GM21390 (cell line): ENCODE data around the gene SLC44A4.
"Not testable (repeated sequence)": the region's sequence is repeated elsewhere in the genome, so short reads cannot be mapped to it uniquely, and the experiment has no call there.

Source experiments
- ATAC-seq: cut with Tn5 transposase; IDR thresholded peaks from one replicate; pipeline ENCODE4 v1.9.1; 2021; ENCODE audit not compliant: unreplicated experiment

The SLC44A4 gene

DNA sequence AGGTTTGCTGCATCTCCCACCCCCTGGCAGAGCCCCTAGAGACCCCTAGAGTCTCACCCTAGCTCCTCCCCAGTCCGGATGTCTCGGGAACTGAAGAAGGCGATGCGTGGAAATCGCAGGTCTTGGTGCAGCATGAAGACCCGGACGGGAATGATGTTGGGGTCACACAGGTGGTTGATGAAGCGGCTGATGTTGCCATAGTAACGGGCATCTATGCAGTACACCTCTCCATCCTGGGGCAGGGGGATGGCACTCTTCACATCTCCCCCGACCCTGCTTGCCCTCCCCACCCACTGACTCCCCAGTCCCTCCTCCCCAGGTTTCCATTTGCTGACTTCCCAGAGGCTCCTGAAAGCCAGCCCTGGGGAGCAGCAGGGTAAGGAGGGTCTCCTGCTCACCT, 1.8 kb upstream of the SLC44A4 start:
- ATAC-seq, result no peak

DNA sequence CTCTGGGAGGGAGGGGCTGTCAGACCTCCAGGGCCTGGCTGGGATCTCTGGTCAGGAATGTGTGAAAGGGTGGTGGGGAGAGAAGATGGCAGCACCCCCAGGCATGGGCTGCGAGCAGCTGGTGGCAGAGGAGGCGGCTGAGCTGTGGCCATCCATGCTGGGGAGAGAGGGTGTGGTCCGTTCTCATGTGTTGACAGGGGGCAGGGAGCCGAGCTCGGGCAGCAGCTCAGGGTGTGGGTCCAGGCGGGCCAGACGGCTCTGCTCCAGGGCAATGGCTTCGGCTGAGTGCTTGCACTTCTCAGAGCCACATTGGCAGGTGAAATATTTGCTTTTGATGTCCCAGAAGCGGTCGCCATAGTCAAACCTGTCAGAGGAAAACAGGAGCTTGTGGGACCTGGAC, 1.1 kb upstream of the SLC44A4 start:
- ATAC-seq, result no peak

DNA sequence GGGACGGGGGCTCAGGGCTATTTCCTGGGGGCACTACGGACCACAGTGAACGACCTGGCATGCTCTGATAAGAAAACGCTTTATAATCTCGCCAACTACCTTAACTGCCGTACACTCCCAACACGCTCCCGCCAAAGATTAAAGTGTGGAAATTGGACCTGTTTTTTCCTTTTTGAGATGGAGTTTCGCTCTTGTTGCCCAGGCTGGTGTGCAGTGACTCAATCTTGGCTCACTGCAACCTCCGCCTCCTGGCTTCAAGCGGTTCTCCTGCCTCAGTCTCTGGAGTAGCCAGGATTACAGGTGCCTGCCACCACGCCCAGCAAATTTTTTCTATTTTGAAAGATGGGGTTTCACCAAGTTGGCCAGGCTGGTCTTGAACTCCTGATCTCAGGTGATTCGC, 346 bp upstream of the SLC44A4 start:
- no peak for ATAC-seq

DNA sequence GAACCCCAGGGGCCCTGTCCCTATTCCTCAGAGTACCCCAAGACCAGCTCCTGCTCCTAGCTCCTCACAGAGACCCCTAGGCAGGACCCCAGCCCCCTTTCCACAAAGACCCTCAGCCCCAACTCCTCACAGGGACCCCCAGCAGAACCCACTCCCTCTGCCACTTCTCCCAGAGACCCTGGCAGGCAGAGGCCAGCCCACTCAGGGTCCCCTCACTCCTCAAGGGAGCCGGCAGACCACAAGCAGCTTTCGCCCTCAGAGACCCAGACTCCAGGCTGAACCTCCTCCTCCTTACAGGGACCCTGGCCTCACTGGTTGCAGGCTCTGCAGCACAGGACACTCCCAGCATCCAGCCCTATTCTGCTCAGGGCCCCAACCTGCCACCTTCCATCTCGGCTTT, 575 bp downstream of the SLC44A4 start:
- no peak for ATAC-seq

DNA sequence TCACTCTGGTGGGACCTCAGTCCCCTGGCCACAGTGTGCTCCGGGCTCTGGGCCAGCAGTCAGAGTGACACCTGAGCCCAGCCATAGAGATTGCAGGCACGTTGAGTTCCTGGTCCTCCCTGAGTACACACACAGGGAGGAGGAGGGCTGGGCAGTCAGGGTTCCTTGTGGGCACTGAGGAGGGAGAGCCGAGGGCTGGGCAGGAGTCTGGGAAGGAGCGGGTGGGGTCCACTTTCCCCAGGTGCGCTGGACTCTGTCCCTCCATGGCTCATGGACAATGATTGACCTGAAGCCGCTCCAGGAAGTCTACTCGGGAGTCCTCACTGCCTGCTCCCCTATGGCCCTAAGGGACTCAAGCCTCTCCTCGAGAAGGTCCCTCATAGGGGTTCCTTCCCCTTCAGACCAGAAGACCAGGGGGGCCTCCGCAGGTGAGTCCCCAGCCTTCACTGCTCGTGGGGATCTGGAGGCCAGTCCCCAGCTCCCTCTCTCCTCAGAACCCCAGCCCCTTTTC, 1.1 kb downstream of the SLC44A4 start:
- ATAC-seq, result no peak

DNA sequence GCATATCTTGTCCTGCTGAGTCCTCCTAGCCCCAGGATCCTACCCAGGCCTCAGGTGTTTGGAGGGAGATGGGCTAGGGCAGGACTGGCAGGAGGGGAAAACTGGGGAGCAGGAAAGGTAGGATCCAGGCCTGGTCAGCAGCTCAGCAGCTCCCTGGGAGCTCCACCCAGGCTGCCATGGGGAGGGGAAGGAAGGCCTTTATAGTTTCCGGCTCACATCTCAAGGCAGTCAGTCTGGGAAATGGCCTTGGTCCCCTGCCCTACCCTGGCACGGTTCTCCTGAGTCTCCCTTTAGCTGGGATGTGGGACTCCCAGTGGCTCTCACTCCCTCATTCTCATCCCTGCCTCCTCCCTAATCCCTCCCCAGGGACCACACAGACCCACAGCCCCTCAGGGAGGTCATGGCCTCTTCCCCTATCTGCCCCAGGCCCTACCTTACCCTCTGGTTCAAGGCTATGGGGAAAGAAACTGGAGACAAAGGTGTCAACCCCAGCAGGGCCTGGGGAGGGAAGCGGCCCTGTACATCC, 1.6 kb downstream of the SLC44A4 start:
- no peak for ATAC-seq

DNA sequence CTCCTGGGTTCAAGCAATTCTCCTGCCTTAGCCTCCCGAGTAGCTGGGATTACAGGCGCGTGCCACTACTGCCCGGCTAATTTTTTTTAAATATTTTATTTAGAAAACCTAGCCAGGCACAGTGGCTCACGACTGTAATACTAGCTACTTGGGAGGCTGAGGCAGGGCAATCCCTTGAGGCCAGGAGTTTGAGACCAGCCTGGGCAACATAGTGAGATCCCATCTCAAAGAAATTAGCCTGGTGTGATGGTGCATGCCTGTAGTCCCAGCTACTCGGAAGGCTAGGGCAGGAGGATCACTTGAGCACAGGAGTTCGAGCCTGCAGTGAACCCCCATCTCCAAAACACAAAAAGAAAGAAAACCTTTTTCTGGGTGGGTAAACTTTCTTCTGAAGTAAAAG, 2.4 kb downstream of the SLC44A4 start:
- ATAC-seq, result no peak

DNA sequence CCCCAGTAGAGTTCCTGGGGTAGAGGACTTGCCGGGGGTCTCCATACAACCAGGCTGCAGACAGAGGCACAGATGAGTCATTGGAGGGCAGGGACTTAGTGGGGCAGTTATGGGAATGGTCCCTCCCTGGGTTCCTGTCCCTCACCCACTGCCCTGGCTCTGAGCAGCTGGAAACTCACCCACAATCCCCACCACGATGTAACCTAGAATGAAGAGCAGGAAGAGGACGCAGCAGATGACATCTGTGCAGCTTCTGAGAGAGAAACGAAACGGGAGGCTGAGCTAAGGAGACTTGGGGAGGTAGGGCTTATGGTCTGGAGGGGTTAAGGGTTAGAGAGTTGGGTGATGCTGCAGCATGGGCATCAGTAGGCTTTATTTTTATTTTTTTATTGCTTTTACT, 2.9 kb downstream of the SLC44A4 start:
- ATAC-seq, result no peak

DNA sequence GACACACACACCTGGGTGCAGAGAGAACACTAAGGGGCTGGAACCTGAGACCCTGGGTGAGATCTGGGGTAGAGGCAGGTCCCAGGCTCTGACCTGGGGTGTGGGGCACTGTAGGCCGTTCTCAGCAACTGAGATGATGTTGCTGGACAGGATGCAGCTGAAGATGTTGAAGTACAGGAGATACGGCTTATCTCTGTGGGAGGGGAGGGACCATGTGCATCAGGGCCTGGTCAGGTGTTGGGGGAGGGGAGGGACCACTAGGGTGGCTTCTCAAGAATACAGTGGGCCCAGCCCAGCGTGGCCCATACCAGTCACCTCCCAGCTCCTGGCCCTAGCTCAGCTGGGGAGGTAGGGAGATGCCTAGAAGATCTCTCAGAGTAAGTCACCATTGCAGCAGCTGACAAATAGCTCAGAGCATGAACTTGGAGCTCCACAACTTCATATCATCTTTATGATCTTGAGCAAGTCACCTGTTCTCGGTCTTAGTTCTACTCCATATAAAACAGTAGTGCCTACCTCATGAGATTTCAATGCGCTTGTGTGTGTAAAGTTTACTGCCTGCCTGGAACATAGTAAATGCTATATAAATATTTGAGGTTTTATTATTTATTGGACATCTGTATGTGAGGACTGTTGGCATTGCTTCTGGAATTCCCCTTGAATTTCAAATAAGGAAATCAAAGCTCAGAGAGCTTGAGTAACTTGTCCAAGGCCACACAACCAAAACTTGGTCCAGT, 3.8 kb downstream of the SLC44A4 start:
- ATAC-seq, result no peak

DNA sequence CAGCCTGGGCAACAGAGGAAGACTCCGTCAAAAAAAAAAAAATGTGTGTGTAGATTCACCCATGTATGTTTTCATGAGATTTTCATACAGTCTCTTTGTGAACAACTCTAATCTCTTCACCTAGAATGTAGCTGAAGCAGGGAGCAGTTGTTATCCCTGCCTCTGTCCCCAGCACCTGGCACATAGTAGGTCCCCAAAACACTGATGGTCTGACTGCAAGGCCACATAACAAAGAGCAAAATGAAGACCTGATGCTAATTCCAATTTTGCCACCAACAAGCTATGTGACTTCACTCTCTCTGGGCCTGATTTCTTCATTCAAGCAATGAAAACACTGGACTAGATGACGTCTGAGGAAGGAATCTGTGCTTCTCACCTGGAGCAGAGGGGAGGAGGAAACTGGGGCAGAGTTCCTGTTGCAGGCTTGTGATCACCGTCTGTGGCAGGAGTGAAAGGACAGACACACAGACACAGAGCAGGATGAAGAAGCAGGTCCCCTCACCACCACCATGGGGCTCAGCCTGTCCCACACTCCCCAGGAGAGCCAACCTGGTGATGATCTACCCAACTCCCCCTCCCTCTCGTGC, 4.6 kb downstream of the SLC44A4 start:
- no peak for ATAC-seq

DNA sequence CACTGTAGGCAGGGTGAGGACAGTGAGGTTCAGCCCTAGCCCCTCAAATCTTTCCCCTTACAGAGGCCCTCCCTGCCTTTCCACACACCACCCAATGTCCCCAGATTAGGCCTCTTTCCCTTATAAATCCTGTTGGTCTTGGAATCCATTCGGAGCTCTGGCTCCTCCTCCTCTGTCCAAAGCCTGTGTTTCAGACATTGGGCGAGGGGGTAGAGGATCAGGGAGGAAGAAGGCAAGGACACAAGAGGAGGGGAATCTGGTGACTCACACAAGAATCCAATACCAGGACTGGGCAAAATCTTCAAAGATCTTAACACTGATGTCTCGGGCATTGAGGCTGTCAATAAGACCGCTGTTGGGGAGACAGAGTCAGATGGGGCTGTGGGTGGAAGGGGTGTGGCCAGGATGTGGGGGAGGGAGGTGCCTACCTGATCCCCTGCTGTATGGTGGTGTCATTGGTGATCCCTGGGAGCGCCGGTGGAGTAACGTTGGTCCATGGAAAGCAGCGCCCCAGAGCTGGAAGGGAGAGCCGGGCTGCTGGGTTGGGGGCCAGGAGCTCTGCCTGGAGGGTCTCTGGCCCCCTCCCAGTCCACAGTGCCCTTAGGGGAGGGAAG, 7.6 kb downstream of the SLC44A4 start:
- no peak for ATAC-seq

DNA sequence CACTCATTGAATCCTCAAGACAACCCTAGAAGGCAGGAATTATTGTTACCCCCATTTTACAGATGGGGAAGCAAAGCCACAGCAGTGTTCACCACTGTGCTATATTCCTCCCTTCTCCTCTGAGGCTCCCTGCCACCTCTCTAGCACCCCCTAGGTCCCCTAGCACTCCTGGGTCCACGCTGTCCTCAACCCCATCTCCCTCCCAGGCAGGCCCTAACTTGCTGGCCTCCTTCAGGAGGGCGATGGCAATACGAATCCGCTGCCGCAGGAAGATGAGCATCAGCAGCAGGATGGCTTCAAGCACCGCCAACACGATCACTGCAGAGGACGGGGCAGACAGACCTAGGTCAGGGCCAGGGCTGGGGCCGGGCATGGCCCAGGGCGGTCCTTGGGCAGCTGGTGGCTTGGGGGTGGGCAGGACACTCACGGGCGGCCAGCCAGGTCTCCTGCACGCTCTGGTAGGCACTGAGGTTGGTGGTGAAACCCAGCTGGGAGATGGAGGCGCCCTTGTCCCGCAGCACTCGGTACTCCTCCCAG, 8.3 kb downstream of the SLC44A4 start:
- ATAC-seq, result no peak

DNA sequence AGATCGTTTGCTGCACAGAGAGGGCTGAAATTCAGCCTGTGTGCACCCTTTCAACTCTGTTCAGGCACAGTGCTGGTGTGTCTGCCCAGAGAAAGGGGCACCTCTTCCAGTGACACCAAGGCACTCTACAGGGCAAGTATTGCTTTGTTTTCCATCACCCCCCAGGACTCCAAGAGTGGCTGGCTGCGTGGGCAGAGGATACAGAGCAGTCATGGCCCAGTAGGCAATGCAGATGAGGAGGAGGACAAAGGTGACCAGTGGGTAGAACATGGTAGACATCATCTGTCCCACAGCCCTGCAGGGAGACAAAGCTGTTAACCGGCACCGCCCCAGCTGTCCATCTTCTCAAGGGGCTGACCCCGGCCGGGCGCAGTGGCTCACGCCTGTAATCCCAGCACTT, 9.5 kb downstream of the SLC44A4 start:
- ATAC-seq, result no peak

DNA sequence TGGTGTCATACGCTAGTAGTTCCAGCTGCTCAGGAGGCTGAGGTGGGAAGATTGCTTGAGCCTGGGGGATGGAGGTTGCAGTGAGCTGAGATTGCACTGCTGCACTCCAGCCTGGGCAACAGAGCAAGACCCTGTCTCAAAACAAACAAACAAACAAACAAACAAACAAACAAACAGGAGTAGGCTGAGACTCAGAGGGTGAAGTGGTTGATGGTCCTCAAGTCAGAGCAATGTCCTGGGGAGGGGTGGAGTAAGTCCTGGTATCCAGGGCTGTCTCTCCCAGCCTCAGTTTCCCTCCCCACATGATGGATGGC, 10.2 kb downstream of the SLC44A4 start:
- ATAC-seq, result not testable (repeated sequence)

DNA sequence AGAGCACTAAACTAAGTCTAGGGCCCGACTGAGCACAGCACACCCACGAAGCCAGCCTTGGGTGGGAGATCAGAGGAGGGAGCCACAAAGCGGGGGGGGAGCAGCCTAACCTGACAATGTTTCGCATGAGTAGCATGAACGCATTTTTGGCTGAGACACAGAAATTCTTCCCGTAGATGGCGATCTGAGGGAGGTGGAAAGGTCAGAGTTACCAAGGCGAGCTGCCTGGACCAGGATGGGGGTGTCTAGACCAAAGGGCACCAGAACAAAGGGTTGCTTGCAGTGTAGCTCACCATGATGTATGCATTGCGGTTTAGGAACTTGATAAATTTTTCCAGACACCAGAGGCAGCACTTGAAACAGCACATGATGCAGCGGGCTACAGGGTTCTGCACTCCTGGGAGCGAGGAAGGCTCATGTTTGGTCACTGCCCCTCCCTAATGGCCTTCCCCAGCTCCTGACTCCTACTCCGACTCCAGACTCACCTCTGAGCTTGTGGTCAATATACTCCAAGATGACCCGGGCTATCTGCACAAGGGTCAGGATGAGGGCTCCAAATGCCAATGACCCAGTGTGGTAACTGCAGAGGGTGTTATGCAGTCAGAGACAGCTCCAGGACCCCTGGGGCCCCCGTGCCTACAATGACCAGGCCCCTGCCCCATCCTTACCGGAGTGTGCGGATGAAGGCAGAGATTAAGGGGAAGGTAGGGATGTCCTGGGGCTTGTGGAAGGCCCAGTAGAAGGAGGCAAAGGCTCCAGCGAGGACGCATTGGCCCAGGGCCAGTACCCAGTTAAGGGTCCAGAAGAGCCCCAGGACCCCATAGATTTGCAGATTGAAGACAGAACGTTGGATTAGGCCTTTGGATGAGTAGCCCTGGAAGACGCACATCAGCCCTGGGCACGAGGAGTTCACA, 13.3 kb downstream of the SLC44A4 start:
- no peak for ATAC-seq

DNA sequence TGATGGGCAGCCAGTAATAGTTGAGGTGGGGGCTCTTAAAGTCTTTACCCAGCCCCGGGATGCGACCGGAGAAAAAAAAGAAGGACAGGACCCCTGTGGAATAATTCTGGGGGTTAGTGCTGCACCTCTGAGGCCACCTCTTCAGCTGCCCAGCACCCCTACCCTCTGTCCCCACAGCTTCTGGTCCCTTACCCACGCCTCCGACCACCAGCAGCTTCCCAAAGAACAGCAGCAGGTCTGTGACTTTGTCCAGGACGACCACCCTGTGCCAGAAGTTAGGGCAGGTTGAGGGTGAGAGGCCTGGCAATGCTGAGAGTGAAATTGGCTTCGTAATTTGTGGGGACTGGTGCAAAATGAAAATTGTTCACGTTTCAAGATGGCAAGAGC, 14.0 kb downstream of the SLC44A4 start:
- ATAC-seq, result no peak

DNA sequence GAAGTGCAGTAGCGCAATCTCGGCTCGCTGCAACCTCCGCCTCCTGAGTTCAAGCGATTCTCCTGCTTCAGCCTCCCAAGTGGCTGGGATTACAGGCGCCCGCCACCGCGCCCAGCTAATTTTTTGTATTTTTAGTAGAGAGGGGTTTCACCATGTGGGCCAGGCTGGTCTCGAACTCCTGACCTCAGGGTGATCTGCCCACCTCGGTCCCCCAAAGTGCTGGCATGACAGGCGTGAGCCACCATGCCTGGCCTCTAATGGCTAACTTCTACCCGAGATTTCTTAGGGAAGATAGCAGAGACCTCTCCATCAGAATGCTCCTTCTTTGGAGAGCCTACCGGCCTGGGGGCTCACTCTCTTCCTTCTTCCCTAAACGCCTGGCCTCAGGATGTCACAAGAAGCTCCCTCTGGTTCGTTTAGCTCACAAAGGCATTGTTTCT, 14.7 kb downstream of the SLC44A4 start:
- not testable (repeated sequence) for ATAC-seq

DNA sequence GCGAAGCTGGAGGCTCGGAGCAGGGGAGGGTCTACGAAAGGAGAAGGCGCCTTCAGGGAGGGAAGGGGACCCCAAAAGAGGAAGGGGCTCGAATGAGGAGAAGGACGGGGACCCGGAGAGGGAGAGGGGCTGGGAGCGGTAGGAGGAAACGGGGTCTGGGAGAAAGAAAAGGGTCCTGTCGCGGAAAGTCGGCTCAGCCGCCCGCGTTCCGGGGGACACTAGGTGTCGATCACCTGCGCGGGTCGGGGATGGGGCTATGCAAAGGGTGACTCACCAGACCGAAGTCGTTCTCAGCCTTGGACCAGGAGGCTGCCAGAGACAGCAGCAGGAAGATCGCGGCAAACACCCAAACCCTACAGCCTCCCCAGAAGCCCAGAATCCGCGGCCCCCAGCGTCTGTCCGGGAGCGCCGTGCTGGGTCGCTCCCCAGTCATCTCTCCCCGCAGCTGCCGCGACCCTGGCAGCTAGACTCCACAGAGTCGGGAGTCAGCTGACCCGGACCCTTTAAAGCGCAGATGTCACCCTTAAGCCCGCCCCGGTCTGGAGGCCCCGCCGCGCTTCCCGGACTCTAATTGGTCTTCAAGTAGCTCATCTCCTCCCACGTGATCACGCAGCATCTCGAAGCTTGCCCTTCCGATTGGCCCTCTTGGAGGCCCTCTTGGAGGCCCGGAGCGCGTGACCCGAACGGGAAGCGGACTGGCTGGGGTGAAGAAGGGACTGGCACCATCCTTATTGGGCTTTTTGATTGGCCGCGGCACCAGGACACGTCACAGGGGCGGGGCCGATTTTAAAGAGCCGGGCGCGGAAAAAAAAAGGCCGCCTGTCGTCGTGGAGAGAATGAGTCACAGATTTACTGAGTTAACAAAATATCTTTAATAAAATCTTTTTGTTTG, 16.2 kb downstream of the SLC44A4 start, which contains the start of gene NEU1:
TSS of gene NEU1 (minus strand) at position 478 of the 892 bp plus-strand sequence. CDS start at position 433, 45 bp downstream.
- peak; percentile 90 for ATAC-seq

DNA sequence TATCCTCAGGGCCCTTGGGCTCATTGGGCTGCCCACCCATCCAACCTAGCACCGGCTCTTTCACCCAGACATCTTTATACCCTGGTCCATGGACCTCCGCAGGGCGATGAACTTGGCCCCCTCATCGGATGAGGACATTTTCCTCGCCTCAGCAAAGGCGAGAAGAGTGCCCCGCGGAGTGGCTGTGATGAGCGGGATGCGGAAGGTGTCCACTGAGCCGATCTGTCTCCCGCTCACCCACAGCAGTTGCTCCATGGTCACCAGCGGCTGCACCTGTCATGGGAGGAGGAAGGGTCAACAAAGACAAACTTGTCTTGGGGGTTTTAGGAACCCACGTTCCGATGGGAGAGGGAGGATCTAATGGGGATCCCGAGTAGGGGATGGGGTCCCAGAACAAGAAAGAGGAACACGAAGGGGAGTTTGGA, 16.9 kb downstream of the SLC44A4 start:
- no peak for ATAC-seq

DNA sequence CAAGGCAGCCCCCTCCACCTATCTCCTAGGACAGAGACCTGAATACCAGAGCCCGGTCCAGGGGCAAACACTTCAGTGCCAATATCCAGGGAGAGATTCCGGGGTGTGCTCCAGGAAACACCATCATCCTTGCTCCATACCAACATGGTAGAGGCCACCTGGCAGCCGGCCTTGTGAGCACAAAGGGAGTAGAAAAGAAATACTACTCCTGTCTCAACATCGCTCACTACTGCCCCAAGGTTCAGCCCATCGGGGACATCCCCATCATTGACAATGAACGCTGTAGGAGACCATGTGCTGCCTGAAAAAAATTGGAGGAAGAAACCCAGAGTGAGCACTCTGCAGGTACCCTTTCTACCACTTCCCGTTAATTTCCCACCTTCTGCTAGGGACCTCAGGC, 17.6 kb downstream of the SLC44A4 start:
- no peak for ATAC-seq
